ENCODE data around the gene KCTD5. TPM values are rescaled to one million over a fixed set of nuclear protein-coding genes. Genes with fewer than 3 reads are reported as not detected.

The KCTD5 gene
- polyA plus RNA-seq, 1 donor (not counting 4 experiments of a cell fraction or from before 2014, with no cell fraction given), result 29.0 TPM

DNA sequence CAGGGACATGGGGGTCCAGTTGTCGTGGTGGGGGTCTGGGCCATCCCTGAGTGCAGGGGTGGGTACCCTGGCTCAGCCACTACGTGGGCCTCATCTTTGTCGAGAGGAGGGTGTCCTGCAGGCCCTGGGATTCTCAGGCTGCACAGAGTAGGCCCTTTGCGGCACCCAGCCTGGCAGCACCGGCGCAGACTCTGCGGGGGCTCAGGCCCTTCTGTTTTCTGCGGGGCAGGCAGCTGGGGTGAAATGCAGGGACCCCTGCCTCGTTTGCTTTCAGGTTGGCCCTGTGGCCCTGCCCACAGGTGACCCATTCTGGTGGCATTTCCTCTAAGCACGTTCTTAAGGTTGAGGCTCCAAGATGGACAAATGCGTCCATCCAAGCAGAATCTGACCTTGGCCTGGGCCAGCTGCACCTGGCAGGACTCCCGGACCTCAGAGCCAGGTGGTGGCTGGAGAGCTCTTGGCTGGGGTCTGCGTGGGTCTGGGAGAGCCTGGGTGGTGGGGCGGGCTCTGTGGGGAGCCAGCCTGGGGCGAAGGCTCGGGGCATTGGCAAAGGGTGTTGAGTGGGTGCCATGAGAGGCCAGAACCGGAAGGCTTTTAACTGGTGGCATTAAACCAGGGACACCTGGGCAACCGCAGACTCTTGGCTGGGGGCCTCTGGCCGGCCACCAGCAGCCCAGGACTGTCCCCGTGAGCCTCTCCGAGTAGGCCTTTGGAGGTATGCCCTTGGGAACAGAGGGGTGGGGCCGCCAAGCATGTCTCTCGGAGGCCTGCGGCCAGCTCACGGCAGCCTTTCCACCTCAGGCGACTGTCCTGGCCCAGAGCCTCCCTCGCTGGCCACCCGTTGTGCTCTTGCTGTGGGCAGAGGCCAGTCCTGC is 20.8 kb downstream of the KCTD5 start:
- TF ChIP-seq EZH2 (IDR thresholded peaks at IDR 0.05; ENCODE audit: low read length), result no peak
- TF ChIP-seq, protein P1, sequence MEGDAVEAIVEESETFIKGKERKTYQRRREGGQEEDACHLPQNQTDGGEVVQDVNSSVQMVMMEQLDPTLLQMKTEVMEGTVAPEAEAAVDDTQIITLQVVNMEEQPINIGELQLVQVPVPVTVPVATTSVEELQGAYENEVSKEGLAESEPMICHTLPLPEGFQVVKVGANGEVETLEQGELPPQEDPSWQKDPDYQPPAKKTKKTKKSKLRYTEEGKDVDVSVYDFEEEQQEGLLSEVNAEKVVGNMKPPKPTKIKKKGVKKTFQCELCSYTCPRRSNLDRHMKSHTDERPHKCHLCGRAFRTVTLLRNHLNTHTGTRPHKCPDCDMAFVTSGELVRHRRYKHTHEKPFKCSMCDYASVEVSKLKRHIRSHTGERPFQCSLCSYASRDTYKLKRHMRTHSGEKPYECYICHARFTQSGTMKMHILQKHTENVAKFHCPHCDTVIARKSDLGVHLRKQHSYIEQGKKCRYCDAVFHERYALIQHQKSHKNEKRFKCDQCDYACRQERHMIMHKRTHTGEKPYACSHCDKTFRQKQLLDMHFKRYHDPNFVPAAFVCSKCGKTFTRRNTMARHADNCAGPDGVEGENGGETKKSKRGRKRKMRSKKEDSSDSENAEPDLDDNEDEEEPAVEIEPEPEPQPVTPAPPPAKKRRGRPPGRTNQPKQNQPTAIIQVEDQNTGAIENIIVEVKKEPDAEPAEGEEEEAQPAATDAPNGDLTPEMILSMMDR (optimal IDR thresholded peaks at IDR 0.05 in 1 of 3, IDR thresholded peaks at IDR 0.05 in 1 of 3, conservative IDR thresholded peaks at IDR 0.05 in 1 of 3; ENCODE audit: extremely low read depth in 1 of 3, insufficient read depth in 2 of 3, low read length in 3 of 3), result no peak
- H3K27me3 ChIP-seq (ENCODE audit: control insufficient read depth, extremely low read depth, insufficient read depth, low read length), result no peaks in the 10 kb centered on the region
- no peaks in the 10 kb centered on the region for H3K9me1 ChIP-seq (ENCODE audit: control insufficient read depth, extremely low read depth, insufficient read depth, low read length)
- H3K27ac ChIP-seq (ENCODE audit: control insufficient read depth, insufficient read depth, low read length), result no peak overlapping the region
- no peaks in the 10 kb centered on the region for H3K9me3 ChIP-seq (ENCODE audit: control insufficient read depth, low read depth, low read length)
- FAIRE-seq (no peak), DNase-seq (ENCODE audit: low read depth, low spot score) (no peak)
- no peaks in the 10 kb centered on the region for H3K79me2 ChIP-seq (ENCODE audit: control insufficient read depth, insufficient read depth, low read length)
- H3K9ac ChIP-seq (ENCODE audit: control insufficient read depth, extremely low read depth, insufficient read depth, low read length), result no peak overlapping the region
- no peak overlapping the region for H3K4me2 ChIP-seq (ENCODE audit: control insufficient read depth, extremely low read depth, insufficient read depth, low read depth, low read length)
- peaks cover 21 to 52% of the 10 kb centered on the region in 2 experiments for H3K36me3 ChIP-seq (ENCODE audit: control insufficient read depth in 2 of 2, extremely low read depth in 1 of 2, insufficient read depth in 2 of 2, low read length in 2 of 2)
- H4K20me1 ChIP-seq (ENCODE audit: control insufficient read depth, extremely low read depth, insufficient read depth, low read length), result no peaks in the 10 kb centered on the region
- no peak overlapping the region for H2AFZ ChIP-seq (ENCODE audit: control insufficient read depth, low read length)
- H3K4me3 ChIP-seq (ENCODE audit: control insufficient read depth in 2 of 3, extremely low read depth in 1 of 3, insufficient read depth in 2 of 3, low read depth in 1 of 3, low read length in 3 of 3), result no peak overlapping the region
- no peaks in the 10 kb centered on the region for H3K4me1 ChIP-seq (ENCODE audit: control insufficient read depth, extremely low read depth, insufficient read depth, low read length)
- dilution Hi-C loops (cut with MboI; ENCODE audit: extremely low pct_ligation_motif_present, low sequenced_read_pairs), result no loop called here

DNA sequence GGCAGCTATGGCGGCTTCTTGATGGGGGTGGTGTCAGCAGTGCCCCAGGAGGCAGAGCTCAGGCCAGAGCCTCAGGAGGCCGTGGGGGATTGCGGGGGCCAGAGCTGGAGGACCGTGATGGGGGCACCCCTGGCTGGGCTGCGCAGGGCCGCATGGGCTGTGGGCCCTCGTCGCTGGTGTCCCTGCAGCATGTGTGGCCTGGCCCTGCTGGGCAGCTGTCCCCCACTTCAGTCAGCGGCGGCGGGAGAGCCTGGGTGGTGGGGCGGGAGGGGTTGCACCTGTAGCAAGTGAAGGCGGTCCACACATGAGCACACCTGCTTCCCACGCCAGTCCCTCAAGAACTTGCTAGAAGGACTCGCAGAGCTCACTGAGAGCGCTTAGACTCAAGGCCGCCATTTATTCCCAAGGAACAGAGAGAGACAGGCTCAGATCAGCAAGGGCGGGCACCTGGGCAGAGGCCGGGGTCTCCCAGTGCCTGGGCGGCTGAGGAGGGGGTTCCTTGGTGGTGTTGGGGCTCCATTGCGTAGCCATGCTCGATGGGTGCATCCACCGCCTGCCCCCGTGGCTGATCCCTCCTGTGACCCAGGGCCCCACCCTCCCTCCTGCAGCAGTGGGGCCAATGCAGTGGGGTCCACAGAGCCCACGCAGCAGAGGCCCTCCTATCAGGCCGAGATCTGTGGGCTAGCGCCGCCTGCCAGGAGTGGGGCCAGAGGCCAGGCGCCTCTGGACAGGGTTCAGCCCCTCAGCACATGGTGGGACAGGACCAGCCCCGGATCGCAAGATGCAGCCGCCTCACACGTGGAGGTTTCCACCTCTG is 22.1 kb downstream of the KCTD5 start:
- Histone ChIP-seq H3K36me3 (ENCODE audit: control insufficient read depth in 2 of 2, extremely low read depth in 1 of 2, insufficient read depth in 2 of 2, low read length in 2 of 2) (peaks cover 21 to 52% of the 10 kb centered on the region in 2 experiments), H4K20me1 (ENCODE audit: control insufficient read depth, extremely low read depth, insufficient read depth, low read length) (no peaks in the 10 kb centered on the region), H3K9me3 (ENCODE audit: control insufficient read depth, low read depth, low read length) (no peaks in the 10 kb centered on the region), H3K79me2 (ENCODE audit: control insufficient read depth, insufficient read depth, low read length) (no peaks in the 10 kb centered on the region), H3K4me3 (ENCODE audit: control insufficient read depth in 2 of 3, extremely low read depth in 1 of 3, insufficient read depth in 2 of 3, low read depth in 1 of 3, low read length in 3 of 3) (no peak overlapping the region), H3K27me3 (ENCODE audit: control insufficient read depth, extremely low read depth, insufficient read depth, low read length) (no peaks in the 10 kb centered on the region), H3K4me2 (ENCODE audit: control insufficient read depth, extremely low read depth, insufficient read depth, low read depth, low read length) (no peak overlapping the region), H3K4me1 (ENCODE audit: control insufficient read depth, extremely low read depth, insufficient read depth, low read length) (no peaks in the 10 kb centered on the region), H3K9ac (ENCODE audit: control insufficient read depth, extremely low read depth, insufficient read depth, low read length) (no peak overlapping the region), H3K27ac (ENCODE audit: control insufficient read depth, insufficient read depth, low read length) (no peak overlapping the region), H2AFZ (ENCODE audit: control insufficient read depth, low read length) (no peak overlapping the region), H3K9me1 (ENCODE audit: control insufficient read depth, extremely low read depth, insufficient read depth, low read length) (no peaks in the 10 kb centered on the region)
- TF ChIP-seq, protein P1 (optimal IDR thresholded peaks at IDR 0.05 in 1 of 3, IDR thresholded peaks at IDR 0.05 in 1 of 3, conservative IDR thresholded peaks at IDR 0.05 in 1 of 3; ENCODE audit: extremely low read depth in 1 of 3, insufficient read depth in 2 of 3, low read length in 3 of 3), result no peak
- TF ChIP-seq EZH2 (IDR thresholded peaks at IDR 0.05; ENCODE audit: low read length), result no peak
- DNase-seq (ENCODE audit: low read depth, low spot score), result no peak
- no peak for FAIRE-seq
- dilution Hi-C loops (cut with MboI; ENCODE audit: extremely low pct_ligation_motif_present, low sequenced_read_pairs), result no loop called here

Measured in keratinocyte (primary cell).